Fibroblast of mammary gland (primary cell): ENCODE data around the gene PLA2G4E.

ENCODE experiments used
- DNase-seq: peaks from one replicate; pipeline ENCODE4 v3.0.0-alpha.2; 2010; ENCODE audit warnings: low read depth
- H3K4me3 ChIP-seq: 2 replicates; pipeline ENCODE4 v1.5.1; 2011; ENCODE audit warnings: low read depth, mild to moderate bottlenecking, low read length, moderate library complexity; ENCODE audit not compliant: control insufficient read depth
- CTCF ChIP-seq: conservative IDR thresholded peaks from 2 replicates; pipeline ENCODE4 v1.5.1; 2011; ENCODE audit warnings: low read depth, low read length, inconsistent platforms; ENCODE audit not compliant: control insufficient read depth, insufficient read depth

PLA2G4E gene

GRCh38 chr15:41994171-41994650 is 26.6 kb downstream of the PLA2G4E start:
- no peak for DNase-seq
- H3K4me3 ChIP-seq, result no peak overlapping the region
- TF ChIP-seq CTCF, result no peak

- TF ChIP-seq CTCF, result no peak
- H3K4me3 ChIP-seq, result no peak overlapping the region
- DNase-seq, result no peak
These were observed 27.2 kb downstream of the PLA2G4E start for GRCh38 chr15:41993472-41994170.

GRCh38 chr15:41992803-41993190 is 28.0 kb downstream of the PLA2G4E start:
- DNase-seq, result no peak
- TF ChIP-seq CTCF, result no peak
- no peak overlapping the region for H3K4me3 ChIP-seq

- TF ChIP-seq CTCF, result no peak
- no peak overlapping the region for H3K4me3 ChIP-seq
- DNase-seq, result no peak
These were observed 28.6 kb downstream of the PLA2G4E start for GRCh38 chr15:41992151-41992802.

- no peak for TF ChIP-seq CTCF
- H3K4me3 ChIP-seq, result no peak overlapping the region
- no peak for DNase-seq
These were observed 30.2 kb downstream of the PLA2G4E start for GRCh38 chr15:41990691-41991090.

- no peak overlapping the region for H3K4me3 ChIP-seq
- TF ChIP-seq CTCF, result no peak
- DNase-seq, result no peak
These were observed 30.6 kb downstream of the PLA2G4E start for GRCh38 chr15:41990243-41990605.
